RCC 7860 (cell line): ENCODE results near the gene FBXO8.

ENCODE experiments used
- DNase-seq: peaks from one replicate; pipeline ENCODE4 v3.0.0-alpha.2; 2015; ENCODE audit warnings: low spot score
- FAIRE-seq: peaks from 2 replicates; lab custom pipeline; 2012; peaks lifted over from hg19 to GRCh38; lab: Jason Lieb, UNC

Gene FBXO8

DNA sequence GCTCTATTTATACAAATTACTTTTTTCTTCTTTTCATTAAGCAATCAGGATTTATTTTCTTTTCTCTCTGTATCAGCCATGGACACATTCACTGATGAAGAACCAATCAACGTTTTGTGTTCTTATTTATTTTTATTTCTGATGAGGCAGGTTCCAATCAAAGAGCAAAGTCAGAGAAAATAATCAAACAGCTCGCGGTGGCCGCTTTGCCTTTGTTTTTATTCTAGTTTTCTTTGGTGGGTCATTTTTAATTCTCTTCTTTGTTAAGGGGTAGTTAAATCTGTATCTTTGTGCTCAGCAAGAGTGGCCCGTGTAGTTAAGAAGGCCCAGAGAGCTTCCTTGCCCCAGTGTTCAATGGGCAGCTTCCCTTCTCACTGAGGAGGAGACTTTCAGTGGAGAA, 71.4 kb downstream of the FBXO8 start:
- FAIRE-seq: no peak
- no peak for DNase-seq

DNA sequence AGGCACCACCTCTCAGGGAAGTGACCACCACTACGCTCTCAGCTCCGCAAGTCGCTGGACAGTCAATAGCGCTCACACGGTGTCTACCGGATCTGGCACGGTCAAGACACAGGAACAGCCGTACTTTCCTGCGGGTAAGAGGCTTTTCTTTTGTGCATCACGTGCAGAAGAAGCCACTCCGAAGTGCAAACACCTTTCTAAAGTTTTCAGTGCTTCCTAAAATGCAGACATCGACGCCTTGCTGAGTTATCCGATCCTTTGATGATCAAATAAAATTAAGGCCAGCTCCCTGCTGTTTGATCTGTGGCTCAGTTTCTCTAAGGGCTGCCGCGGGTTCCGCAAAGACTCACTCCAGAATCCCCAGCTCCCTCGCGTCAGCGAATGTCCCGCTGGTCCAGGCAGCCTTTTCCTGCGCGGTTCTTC, 71.8 kb downstream of the FBXO8 start:
- FAIRE-seq (no peak), DNase-seq (no peak)

DNA sequence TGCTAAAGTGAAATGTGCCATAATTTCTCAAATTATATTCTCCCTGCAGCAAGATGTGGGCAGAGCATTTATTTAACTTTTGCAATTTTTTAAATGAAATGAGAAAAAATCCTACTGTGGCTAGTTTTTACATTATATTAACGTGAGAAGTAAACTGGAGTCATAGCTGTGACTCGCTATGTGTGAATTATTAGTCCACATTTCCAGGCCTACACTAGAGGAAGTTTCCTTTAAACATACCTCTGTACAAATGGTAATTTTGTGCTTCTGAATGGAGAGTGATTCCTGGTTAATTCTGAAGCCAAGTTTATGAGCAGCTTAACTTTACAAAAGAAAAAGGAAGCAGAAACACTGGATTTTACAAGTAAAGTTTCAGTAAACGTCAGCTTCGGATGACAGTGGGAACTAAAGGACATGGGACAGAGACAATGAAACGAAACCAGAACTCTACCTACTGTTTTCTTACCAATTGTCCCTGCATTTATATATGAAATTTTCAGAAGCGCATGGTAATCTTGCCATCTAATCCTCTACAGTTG, 72.4 kb downstream of the FBXO8 start:
- DNase-seq (peak; percentile 11), FAIRE-seq (no peak)

DNA sequence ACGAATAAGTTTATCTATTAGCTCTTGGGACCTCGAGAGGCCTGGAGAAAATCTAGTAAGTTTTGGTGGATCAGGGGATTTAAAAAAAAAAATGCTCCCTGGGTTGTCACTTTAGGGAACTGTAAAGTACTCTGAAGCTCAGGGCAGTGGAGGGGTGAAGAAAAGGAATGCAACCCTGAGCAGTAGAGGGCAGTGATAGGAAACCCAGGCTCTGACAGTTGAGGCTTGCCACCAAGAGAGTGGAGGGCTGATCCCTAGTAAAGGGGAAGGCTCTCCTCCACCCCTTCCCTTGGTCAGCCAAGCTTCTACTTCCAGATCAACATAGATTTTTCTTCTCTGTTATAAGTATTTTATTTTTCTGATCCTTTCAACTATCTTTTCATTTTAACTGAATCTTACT, 73.1 kb downstream of the FBXO8 start:
- no peak for FAIRE-seq
- no peak for DNase-seq

DNA sequence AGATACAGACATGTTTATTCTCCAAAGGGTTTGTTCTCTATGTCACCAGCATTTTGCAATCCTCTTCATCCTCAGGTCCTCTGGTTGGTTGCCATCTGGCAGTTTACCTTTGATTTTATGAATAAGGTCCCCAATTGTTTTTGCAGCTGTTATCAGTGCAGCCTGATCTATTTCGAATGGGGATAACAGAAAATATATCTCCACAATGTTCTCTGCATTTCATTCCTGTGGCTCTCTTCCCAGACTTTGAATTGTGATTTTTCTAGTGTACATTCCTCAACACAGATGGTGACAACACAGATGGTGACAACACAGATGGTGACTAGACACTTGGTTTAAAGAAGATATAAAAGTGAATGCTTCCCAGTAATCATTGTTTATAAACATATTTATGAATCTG, 74.1 kb downstream of the FBXO8 start:
- DNase-seq (no peak), FAIRE-seq (no peak)

DNA sequence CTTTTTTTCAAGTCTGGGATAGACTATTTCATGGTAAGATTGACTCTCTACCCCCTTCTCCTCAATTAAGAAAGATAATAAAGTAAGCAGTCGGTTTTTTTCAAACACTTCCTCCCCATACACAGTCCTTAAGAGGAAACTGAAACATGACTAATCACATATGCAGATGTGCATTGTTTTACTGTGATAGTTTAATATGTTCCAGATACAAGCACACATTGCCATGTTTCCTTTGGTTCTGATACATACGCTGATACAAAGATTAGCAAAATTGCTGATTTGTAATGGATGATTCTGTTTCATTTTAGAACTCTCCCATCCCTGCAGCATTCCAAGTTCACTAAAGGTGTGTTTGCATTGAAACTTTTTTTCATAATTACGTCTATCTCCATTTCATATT, 76.1 kb downstream of the FBXO8 start:
- FAIRE-seq (no peak), DNase-seq (no peak)

DNA sequence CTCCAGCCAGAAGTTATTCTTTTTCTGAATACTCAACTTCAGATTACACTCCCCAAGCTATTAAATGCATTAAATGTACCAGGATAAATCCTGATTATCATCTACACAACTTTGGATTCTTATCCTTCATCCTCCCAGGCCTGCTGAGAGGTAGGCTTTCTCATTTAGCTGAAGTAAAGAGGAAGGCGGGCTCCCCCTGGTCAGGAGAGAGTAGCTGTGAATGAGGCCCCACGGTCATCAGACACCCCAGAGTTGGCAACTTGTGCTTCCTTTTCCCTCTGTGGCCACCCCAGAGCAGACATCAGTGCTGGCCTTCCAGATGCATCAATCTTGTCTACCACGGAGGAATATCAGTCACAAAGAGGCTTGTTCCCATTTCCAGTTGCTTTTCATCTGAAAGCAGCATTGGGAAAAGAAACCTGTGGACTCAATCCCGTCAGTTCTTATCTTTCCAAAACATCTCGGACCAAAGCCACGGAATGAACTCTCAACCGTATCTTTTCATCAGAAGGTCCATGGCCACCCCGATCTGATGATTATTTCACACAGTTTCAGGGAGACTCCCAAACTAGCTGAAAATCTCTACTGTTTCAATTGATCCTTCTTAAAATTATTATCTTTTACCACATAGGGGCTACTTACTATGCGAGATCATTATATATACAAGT, 79.2 kb downstream of the FBXO8 start:
- no peak for FAIRE-seq

DNA sequence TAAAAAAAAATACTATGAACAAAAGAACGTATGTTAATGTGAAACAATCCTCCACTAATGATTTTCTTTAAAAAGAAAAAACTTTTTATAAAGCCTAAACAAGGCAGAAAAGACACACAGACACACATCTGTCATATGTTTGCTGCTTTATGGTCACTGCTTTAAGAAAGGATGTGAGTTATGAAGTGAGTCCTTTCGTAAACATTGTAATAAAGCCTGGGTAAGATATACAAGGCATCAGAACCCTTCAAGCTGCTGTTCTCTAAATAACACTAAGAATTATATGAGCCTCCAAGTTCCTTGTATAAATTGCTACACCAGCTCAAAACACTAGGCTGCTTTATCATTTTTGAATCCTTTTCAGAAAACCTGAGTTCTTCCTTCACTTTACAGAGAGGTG, 81.6 kb downstream of the FBXO8 start:
- no peak for DNase-seq
- no peak for FAIRE-seq

More for the DNA sequence above, 79.2 kb downstream of the FBXO8 start:
- DNase-seq: no peak

DNA sequence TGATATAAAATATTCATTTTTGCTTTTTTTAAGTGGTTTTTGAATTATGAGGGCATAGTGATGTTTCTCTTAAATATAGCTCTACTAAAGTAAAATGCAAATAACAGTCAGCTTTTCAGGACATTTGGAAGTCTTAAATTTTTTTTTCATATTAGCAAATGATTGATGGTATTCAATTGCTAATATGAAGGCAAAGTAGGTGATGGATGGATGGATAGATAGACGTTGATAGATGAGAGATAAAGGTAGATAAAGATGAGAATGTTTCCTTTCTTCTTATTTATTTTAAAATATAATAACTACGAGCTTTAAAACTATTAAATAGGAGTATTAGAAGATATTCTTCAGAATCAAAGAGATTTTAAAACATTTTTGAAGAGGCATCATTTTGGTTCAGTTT, 83.7 kb downstream of the FBXO8 start:
- DNase-seq (no peak), FAIRE-seq (no peak)

DNA sequence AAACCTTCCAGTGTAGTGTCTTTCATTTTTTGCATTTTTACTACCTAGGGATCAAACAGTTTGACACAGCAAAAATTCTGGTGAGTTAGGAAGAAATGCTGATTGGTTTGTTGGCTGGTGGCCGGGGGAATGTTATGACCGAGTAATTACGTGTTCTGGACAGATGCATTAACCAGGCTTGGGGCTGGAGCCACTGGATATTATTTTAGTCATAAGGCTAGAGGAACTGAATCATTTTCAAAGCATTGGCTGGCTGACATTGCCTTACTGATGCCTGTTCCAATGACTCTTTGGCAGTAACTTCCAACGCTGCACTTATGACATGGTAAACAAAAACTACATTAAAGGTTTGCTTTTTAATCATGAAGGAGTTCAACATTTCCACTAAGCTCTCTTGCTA, 84.6 kb downstream of the FBXO8 start:
- DNase-seq (peak; percentile 55), FAIRE-seq (no peak)

DNA sequence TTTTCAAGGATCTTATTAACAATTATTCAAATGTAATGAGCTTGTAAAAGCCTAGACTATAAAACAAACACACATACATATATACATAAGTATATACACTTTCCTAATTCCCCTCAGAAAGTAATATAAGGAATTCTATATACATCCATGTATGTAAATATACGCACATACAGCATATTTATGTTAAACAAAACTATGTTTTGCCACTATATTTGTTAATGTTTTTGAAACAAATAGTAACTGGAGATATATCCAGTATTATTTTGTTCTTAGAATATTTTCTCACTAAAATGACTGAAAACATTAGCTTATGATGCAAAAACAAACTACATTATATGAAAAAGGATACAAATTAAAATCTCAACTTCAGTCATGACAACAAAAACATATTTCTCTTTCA, 85.1 kb downstream of the FBXO8 start:
- DNase-seq (no peak), FAIRE-seq (no peak)

DNA sequence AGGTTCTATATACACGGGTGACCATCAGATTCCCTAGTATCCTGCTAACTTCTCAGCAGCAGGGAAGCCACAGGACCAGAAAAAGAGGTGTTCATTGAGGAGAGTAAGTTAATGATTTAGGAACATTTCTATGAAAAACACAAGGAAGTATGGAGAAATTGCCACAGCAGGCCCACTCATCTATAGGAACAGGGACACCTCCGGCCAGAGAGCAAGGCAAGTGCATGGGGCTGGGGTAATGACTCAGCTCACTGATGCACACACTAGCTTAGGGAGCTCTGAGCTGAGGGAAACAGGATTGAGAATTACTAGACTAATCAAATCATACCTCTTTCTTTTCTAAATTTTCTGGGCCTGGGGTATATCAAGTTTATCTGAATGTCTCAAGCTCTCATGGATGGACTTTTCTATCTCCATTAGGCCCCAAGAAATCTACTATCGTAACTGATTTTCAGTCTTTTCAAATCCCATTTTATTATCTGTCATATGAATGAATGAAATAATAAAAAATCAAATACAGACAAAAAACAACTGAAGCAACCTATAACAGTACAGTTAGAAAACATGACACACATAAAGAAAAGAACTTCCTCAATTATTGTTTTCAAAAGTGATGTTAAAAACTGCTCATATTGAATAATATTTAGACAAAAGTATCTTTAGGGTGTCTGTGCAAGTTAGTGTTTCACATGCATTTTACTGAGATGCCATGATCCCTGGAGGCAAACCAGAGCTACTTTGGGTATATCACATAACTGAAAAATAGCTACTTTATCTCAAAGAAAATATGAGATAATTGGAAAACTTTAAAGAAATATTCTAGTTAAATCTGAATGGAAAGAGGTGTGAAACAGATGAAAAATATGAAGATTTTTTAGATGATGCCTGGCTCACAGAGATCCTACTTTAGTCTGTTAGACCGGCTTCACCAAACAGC, 89.8 kb downstream of the FBXO8 start:
- DNase-seq: peak; percentile 39
- FAIRE-seq: peak; percentile 60

DNA sequence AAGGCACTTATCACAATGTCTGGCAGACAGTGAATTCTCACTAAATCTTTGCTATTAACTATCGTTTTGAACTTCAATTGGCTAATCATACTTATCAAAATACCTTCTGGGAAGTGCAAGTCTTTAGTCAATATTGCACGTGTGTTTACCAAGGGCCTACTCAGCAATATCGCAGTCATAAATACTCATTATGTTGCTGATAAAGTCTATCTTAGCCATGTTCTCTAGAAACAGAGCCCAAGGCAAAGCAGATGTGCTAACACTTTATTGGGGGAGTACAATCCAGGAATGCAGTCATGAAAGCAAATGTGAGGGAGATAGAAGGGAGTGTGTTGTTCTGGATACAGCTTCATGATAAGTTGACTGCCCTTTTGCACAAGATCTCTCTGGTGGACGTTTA, 90.5 kb downstream of the FBXO8 start:
- no peak for FAIRE-seq
- DNase-seq: no peak

DNA sequence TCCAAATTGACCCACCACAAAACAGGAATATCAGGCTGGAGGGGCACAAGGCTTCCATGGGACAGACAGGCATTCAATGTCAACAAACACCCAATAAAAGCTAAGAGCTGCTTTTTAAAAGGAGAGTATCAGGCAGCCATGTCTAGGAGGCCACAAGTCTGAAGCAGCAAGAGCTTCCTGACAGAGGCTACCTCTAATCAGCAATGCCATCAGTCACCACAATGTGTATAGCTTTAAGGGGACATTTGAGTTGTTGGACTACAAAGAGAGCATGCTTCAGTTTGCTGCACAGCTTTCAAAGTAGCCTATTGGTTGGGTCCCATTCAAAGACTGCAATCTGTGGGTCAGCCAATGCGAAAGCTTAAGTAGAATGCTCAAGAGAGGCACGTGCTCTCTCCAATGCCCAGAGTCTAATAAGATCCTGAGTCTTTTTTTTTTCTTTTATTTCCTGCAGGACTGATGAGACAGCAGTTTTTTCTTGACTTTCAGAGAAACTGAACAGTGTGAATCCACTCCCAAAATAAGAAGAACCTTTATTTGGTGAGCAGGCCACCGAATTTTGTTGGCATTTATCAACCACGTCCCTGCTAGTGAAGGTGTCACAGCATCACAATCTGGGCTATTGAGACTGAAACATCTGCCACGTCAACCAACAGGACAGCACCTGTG, 92.5 kb downstream of the FBXO8 start:
- DNase-seq: no peak
- FAIRE-seq: no peak

DNA sequence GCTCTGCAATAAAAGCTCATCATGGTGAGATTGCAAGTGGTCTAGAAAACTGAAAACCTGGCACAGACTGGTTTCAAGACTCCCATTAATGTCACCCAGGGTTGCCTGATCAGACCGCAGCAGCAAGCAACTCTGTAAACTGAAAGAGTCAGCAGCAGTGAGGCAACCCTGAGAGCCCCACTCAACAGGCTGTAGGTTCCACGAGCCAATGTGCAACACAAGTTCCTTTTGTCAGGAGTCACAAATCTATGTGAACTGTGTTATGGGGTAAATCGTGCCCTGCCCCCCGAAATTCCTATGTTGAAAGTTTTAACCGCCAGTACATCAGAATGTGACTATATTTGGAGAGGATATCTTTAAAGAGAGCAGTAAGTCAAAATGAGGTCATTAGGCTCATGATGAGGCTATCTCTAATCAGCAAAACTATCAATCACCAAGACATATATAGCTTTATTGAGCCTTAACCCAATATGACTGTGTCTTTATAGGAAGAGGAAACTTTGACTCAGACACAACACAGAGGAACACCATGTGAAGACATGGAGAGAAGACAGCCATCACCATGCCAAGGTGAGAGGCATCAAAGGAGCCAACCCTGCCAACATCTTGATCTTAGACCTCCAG, 94.0 kb downstream of the FBXO8 start:
- DNase-seq: no peak
- no peak for FAIRE-seq
